SK-N-SH treated with all-trans-retinoic acid at 6 μM for 48 hours (cell line): Measurements from ENCODE around the gene RSPRY1.

Source experiments
- ARNTL ChIP-seq: fragments of 450-650 bp; formaldehyde crosslinking; IDR thresholded peaks from 2 replicates; pipeline ENCODE4 v1.5.0; 2020; ENCODE audit warnings: low read depth, mild to moderate bottlenecking, moderate library complexity, borderline replicate concordance
- CSDC2 ChIP-seq: fragments of 250-450 bp; sonication (Bioruptor Pico); IDR thresholded peaks from 2 replicates; pipeline ENCODE4 v1.5.0; 2020; ENCODE audit warnings: mild to moderate bottlenecking, moderate library complexity
- RARB ChIP-seq: fragments of 250-450 bp; sonication (Bioruptor Pico); IDR thresholded peaks from 2 replicates; pipeline ENCODE4 v1.8.0; 2021; ENCODE audit warnings: mild to moderate bottlenecking, moderate library complexity
- ZFP3 ChIP-seq: fragments of 250-450 bp; sonication (Bioruptor Pico); IDR thresholded peaks from 2 replicates; pipeline ENCODE4 v1.5.0; 2020; ENCODE audit warnings: mild to moderate bottlenecking, moderate library complexity
- ZFP30 ChIP-seq: fragments of 450-650 bp; formaldehyde crosslinking; IDR thresholded peaks from 2 replicates; pipeline ENCODE4 v1.5.0; 2022; ENCODE audit warnings: mild to moderate bottlenecking, moderate library complexity
- ZNF70 ChIP-seq: fragments of 450-650 bp; formaldehyde crosslinking; IDR thresholded peaks from 2 replicates; pipeline ENCODE4 v1.5.0; 2020; ENCODE audit warnings: mild to moderate bottlenecking, moderate library complexity
- ZNF8 ChIP-seq: fragments of 450-650 bp; formaldehyde crosslinking; IDR thresholded peaks from 2 replicates; pipeline ENCODE4 v1.5.0; 2020; ENCODE audit warnings: mild to moderate bottlenecking, moderate library complexity
- TF ChIP-seq, protein P1 (sequence below): fragments of 250-450 bp; sonication (Bioruptor Pico); IDR thresholded peaks from 2 replicates; pipeline ENCODE4 v1.8.0; 2020; ENCODE audit warnings: mild to moderate bottlenecking, moderate library complexity, borderline replicate concordance

DNA sequence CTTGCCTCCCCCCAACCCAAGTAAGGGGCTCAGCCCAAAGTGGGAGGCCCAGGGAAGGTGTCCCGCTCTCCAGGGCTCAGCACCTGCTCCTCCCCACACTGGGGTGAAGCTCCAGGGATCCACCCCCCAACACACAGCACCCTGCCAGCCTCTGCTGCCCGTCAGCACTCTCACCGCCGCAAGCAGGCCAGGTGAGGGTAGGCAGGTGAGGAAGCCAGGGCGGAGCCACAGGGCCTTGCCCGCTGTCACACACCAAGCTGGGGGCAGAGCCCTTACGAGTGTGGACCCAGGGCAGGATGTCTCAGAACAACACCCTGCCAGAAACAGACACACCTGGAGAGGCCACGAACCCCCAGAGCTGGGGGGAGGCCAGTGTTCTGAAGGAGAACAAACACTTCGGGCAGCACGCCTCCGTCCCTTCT lies 78.8 kb downstream of the RSPRY1 start:
- no peak for TF ChIP-seq ZNF70
- TF ChIP-seq RARB = no peak
- no peak for TF ChIP-seq ZFP3 (CRISPR knock-in tag)
- TF ChIP-seq CSDC2 (CRISPR knock-in tag) = no peak
- TF ChIP-seq, protein P1, sequence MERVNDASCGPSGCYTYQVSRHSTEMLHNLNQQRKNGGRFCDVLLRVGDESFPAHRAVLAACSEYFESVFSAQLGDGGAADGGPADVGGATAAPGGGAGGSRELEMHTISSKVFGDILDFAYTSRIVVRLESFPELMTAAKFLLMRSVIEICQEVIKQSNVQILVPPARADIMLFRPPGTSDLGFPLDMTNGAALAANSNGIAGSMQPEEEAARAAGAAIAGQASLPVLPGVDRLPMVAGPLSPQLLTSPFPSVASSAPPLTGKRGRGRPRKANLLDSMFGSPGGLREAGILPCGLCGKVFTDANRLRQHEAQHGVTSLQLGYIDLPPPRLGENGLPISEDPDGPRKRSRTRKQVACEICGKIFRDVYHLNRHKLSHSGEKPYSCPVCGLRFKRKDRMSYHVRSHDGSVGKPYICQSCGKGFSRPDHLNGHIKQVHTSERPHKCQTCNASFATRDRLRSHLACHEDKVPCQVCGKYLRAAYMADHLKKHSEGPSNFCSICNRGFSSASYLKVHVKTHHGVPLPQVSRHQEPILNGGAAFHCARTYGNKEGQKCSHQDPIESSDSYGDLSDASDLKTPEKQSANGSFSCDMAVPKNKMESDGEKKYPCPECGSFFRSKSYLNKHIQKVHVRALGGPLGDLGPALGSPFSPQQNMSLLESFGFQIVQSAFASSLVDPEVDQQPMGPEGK (CRISPR knock-in tag) = no peak
- no peak for TF ChIP-seq ZFP30 (CRISPR knock-in tag)
- no peak for TF ChIP-seq ZNF8
- no peak for TF ChIP-seq ARNTL (CRISPR knock-in tag)
